PC-3 (cell line): ENCODE data around the gene PRKCD. TPM values are rescaled to one million over a fixed set of nuclear protein-coding genes. Genes with fewer than 3 reads are reported as not detected.

ENCODE experiments used
- ATAC-seq: fragments of 200-7000 bp; cut with Tn5 transposase; 2 replicates; pipeline ENCODE4 v1.9.1; 2020; ENCODE audit warnings: mild to moderate bottlenecking, moderate library complexity
- BruUV-seq: library from RNA; stranded (reverse); fragments of 400-500 nt; replicated peaks from 2 replicates; lab custom pipeline; 2021; lab: Mats Ljungman, UMichigan
- CTCF ChIA-PET: fragments of 300-600 bp; sonication (Branson Sonifier 250); formaldehyde crosslinking; loops from one replicate; lab custom pipeline; 2022; ENCODE audit warnings: antibody characterized with exemption; lab: Charles Lee
- POLR2A ChIA-PET: fragments of 300-600 bp; sonication (Branson Sonifier 250); formaldehyde crosslinking; loops from one replicate; lab custom pipeline; 2022; ENCODE audit warnings: antibody characterized with exemption; ENCODE audit not compliant: unreplicated experiment; lab: Charles Lee
- DNase-seq: peaks from one replicate; pipeline ENCODE4 v3.0.0-alpha.2; 2015
- H2AFZ ChIP-seq: fragments of 300-600 bp; sonication (generic); 2 replicates; pipeline ENCODE4 v1.6.0; 2016; ENCODE audit warnings: antibody characterized with exemption, low read length
- H3F3A ChIP-seq: fragments of 300-600 bp; sonication (generic); one replicate; pipeline ENCODE4 v1.6.0; 2017; ENCODE audit warnings: antibody characterized with exemption, low read length, control low read depth, mild to moderate bottlenecking; ENCODE audit not compliant: unreplicated experiment
- H3K27ac ChIP-seq: fragments of 300-600 bp; sonication (generic); 2 replicates; pipeline ENCODE4 v1.5.1; 2016; ENCODE audit warnings: mild to moderate bottlenecking, low read length
- H3K27me3 ChIP-seq: fragments of 300-600 bp; sonication (generic); 2 replicates; pipeline ENCODE4 v1.6.1; 2016; ENCODE audit warnings: low read length, mixed read lengths
- H3K36me3 ChIP-seq: fragments of 300-600 bp; sonication (generic); 2 replicates; pipeline ENCODE4 v1.6.1; 2016; ENCODE audit warnings: low read depth, mixed run types, low read length, mixed read lengths
- H3K4me1 ChIP-seq: fragments of 300-600 bp; sonication (generic); 2 replicates; pipeline ENCODE4 v1.5.1; 2016; ENCODE audit warnings: low read length; ENCODE audit not compliant: insufficient read depth
- H3K4me2 ChIP-seq: fragments of 300-600 bp; sonication (generic); 2 replicates; pipeline ENCODE4 v1.6.0; 2016; ENCODE audit warnings: low read length
- H3K4me3 ChIP-seq: fragments of 300-600 bp; sonication (generic); 2 replicates; pipeline ENCODE4 v1.5.1; 2016; ENCODE audit warnings: mild to moderate bottlenecking, low read length, mixed read lengths
- H3K79me2 ChIP-seq: fragments of 300-600 bp; sonication (generic); 2 replicates; pipeline ENCODE4 v1.6.1; 2017; ENCODE audit warnings: low read length, mixed read lengths
- H3K9ac ChIP-seq: fragments of 300-600 bp; sonication (generic); 2 replicates; pipeline ENCODE4 v1.6.0; 2016; ENCODE audit warnings: mild to moderate bottlenecking, low read length
- H3K9me2 ChIP-seq: fragments of 300-600 bp; sonication (generic); replicated peaks from 2 replicates; pipeline ENCODE4 v1.6.1; 2016; ENCODE audit warnings: mixed run types, low read length, mixed read lengths
- H3K9me3 ChIP-seq: fragments of 300-600 bp; sonication (generic); 2 replicates; pipeline ENCODE4 v1.6.1; 2016; ENCODE audit warnings: low read length, mixed read lengths
- H4K20me1 ChIP-seq: fragments of 300-600 bp; sonication (generic); 2 replicates; pipeline ENCODE4 v1.6.1; 2016; ENCODE audit warnings: low read length, mixed read lengths
- EZH2 ChIP-seq: fragments of 300-600 bp; sonication (generic); IDR thresholded peaks from one replicate; pipeline ENCODE4 v1.6.1; 2017; ENCODE audit warnings: antibody characterized with exemption, mild to moderate bottlenecking, low read length; ENCODE audit not compliant: unreplicated experiment
- EZH2phosphoT487 ChIP-seq: fragments of 300-600 bp; sonication (generic); IDR thresholded peaks from 2 replicates; pipeline ENCODE4 v1.6.1; 2018; ENCODE audit warnings: mild to moderate bottlenecking, antibody characterized with exemption, low read length, borderline replicate concordance
- intact Hi-C: fragments of 100-400 bp; cut with micrococcal nuclease; formaldehyde crosslinking; loops from 2 replicates; pipeline ENCODE4 v1.9.0; 2023
- total RNA-seq: library from RNA; depleted of rRNA; stranded (reverse); fragments of >200 nt; gene quantifications from 2 replicates; pipeline ENCODE4 v1.2.3, GENCODE V29; 2014
- TF ChIP-seq, protein P1 (sequence below): fragments of 300-600 bp; sonication (generic); conservative IDR thresholded peaks from 2 replicates; pipeline ENCODE4 v1.5.1; 2017; ENCODE audit warnings: antibody characterized with exemption, low read depth, mild to moderate bottlenecking, low read length

PRKCD gene
- total RNA-seq, 1 experiment from 2014 or later, result 7.8 TPM

- ATAC-seq (no peak), DNase-seq (no peak)
- ChIA-PET POLR2A (no interaction called here), CTCF (no interaction called here)
- intact Hi-C loops, result no loop called here
- Histone ChIP-seq H4K20me1 (peaks cover 12% of the 10 kb centered on the region; the same call in 1 of the 2 replicates), H3K9me2 (no peaks in the 10 kb centered on the region), H3K27ac (no peak overlapping the region), H3K79me2 (peaks cover 67% of the 10 kb centered on the region), H3K9ac (no peak overlapping the region), H3K4me1 (peaks cover 11% of the 10 kb centered on the region; the same call in 1 of the 2 replicates), H3K27me3 (no peaks in the 10 kb centered on the region), H3K4me2 (no peak overlapping the region), H3F3A (no peaks in the 10 kb centered on the region), H3K36me3 (no peaks in the 10 kb centered on the region; the same call in 1 of the 2 replicates), H3K4me3 (no peak overlapping the region), H3K9me3 (no peaks in the 10 kb centered on the region), H2AFZ (no peak overlapping the region)
- TF ChIP-seq EZH2, result no peak
- TF ChIP-seq, protein P1, sequence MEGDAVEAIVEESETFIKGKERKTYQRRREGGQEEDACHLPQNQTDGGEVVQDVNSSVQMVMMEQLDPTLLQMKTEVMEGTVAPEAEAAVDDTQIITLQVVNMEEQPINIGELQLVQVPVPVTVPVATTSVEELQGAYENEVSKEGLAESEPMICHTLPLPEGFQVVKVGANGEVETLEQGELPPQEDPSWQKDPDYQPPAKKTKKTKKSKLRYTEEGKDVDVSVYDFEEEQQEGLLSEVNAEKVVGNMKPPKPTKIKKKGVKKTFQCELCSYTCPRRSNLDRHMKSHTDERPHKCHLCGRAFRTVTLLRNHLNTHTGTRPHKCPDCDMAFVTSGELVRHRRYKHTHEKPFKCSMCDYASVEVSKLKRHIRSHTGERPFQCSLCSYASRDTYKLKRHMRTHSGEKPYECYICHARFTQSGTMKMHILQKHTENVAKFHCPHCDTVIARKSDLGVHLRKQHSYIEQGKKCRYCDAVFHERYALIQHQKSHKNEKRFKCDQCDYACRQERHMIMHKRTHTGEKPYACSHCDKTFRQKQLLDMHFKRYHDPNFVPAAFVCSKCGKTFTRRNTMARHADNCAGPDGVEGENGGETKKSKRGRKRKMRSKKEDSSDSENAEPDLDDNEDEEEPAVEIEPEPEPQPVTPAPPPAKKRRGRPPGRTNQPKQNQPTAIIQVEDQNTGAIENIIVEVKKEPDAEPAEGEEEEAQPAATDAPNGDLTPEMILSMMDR, result no peak
- TF ChIP-seq EZH2phosphoT487, result no peak
- no TSS peak for BruUV-seq
These were observed 8.2 kb downstream of the PRKCD start for GRCh38 chr3:53169045-53169831.

GRCh38 chr3:53169832-53170324 lies 8.9 kb downstream of the PRKCD start:
- no peaks in the 10 kb centered on the region for H3F3A ChIP-seq
- BruUV-seq, result no TSS peak
- H3K4me3 ChIP-seq, result no peak overlapping the region
- H3K4me2 ChIP-seq, result no peak overlapping the region
- ChIA-PET POLR2A (no interaction called here), CTCF (no interaction called here)
- no peak for DNase-seq
- intact Hi-C loops, result no loop called here
- no peaks in the 10 kb centered on the region; the same call in 1 of the 2 replicates for H3K36me3 ChIP-seq
- H3K27ac ChIP-seq, result no peak overlapping the region
- TF ChIP-seq, protein P1, result no peak
- TF ChIP-seq EZH2phosphoT487 (no peak), EZH2 (no peak)
- H3K79me2 ChIP-seq, result peaks cover 61% of the 10 kb centered on the region
- H3K9ac ChIP-seq, result no peak overlapping the region
- H3K4me1 ChIP-seq, result peaks cover 11% of the 10 kb centered on the region; the same call in 1 of the 2 replicates
- H2AFZ ChIP-seq, result no peak overlapping the region
- H3K9me3 ChIP-seq, result no peaks in the 10 kb centered on the region
- no peak for ATAC-seq
- H3K27me3 ChIP-seq, result no peaks in the 10 kb centered on the region
- H3K9me2 ChIP-seq, result no peaks in the 10 kb centered on the region
- peaks cover 11% of the 10 kb centered on the region; the same call in 1 of the 2 replicates for H4K20me1 ChIP-seq
